A549 treated with DMSO at 1 μM for 4 hours (cell line): Measurements from ENCODE around the gene GFOD2. TPM values are rescaled to one million over a fixed set of nuclear protein-coding genes. Genes with fewer than 3 reads are reported as not detected.

ENCODE experiments used
- total RNA-seq: library from RNA; stranded (reverse); fragments of 200-300 nt; extraction: Qiagen RNA extraction; gene quantifications from 5 replicates; pipeline ENCODE4 v1.2.3, GENCODE V29; 2022; ENCODE audit warnings: low read depth

Gene GFOD2
- total RNA-seq: 16.1 to 17.8 TPM (median 17.5 TPM) in 5 replicates

GRCh38 chr16:67719048-67719777 is at the start of gene GFOD2:
Gene GFOD2 (minus strand): TSS chr16:67719316. CDS start chr16:67685715, 33,601 bp downstream.

GRCh38 chr16:67666559-67667452 is 52.3 kb downstream of the GFOD2 start, which contains the start of the genes C16orf86 and ENKD1:
Gene C16orf86 (plus strand): TSS chr16:67666814. CDS start chr16:67666971, 157 bp downstream.
Gene ENKD1 (minus strand): TSS chr16:67666750. CDS start chr16:67666442, 308 bp downstream.

DNA sequence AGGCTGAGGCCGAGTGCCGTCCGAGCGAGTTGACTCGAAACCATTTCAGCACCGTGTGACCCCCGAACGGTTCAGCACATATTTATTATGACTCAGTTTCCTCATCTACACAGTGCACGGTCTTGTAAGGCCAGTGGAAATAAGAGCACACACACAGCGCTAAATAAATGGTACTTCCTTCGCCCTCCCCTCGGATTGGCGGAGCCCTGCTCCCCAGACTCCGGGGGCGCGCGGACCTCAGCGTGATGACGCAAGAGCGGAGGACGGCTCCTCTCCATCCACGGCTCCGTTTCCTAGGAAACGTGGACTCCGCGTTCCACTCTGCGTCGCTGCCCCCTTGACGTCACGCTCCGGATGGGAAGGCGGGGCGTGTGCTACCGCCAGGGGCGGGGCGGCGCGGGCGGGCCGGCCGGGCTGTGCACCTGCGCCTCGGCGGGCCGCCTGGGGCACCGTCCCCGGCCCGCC is 58.5 kb downstream of the GFOD2 start, which contains the start of gene PARD6A:
Gene PARD6A (plus strand): TSS at position 397 of the 465 bp plus-strand sequence. CDS start 79 bp downstream, outside the sequence.

GRCh38 chr16:67659675-67660563 is 59.2 kb downstream of the GFOD2 start, which contains the start of gene ACD:
Gene ACD (minus strand): TSS chr16:67660260. CDS start chr16:67660220, 40 bp downstream.

Other genes starting within 250 kb of the GFOD2 start
- gene ATP6V0D1, start 238.2 kb downstream of the GFOD2 start, total RNA-seq: 104 to 119 TPM (median 107 TPM) in 5 replicates
- not detected in 5 replicates for gene AGRP, start 235.8 kb downstream of the GFOD2 start, total RNA-seq
- gene RIPOR1, start 190.5 kb downstream of the GFOD2 start, total RNA-seq: 38.6 to 43.8 TPM (median 41.5 TPM) in 5 replicates
- 35.5 to 40.4 TPM (median 38.4 TPM) in 5 replicates for gene CTCF, start 156.8 kb downstream of the GFOD2 start, total RNA-seq
- 0.49 to 1.8 TPM (median 1.2 TPM) in 5 replicates for gene CARMIL2, start 74.2 kb downstream of the GFOD2 start, total RNA-seq
- 24.1 to 37.2 TPM (median 32.7 TPM) in 5 replicates for gene ACD, start 59.1 kb downstream of the GFOD2 start, total RNA-seq
- gene PARD6A, start 58.4 kb downstream of the GFOD2 start, total RNA-seq: 1.2 to 2.1 TPM (median 1.8 TPM) in 5 replicates
- 8.0 to 11.8 TPM (median 10.9 TPM) in 5 replicates for gene ENKD1, start 52.6 kb downstream of the GFOD2 start, total RNA-seq
- gene C16orf86, start 52.5 kb downstream of the GFOD2 start, total RNA-seq: 0.06 to 0.17 TPM in 2 of 5 replicates, not detected in the others
- gene RANBP10, start 87.2 kb upstream of the GFOD2 start, total RNA-seq: 8.5 to 11.0 TPM (median 9.6 TPM) in 5 replicates
- 0.32 to 0.56 TPM (median 0.47 TPM) in 5 replicates for gene TSNAXIP1, start 87.6 kb upstream of the GFOD2 start, total RNA-seq
- gene THAP11, start 123.0 kb upstream of the GFOD2 start, total RNA-seq: 25.6 to 42.9 TPM (median 41.3 TPM) in 5 replicates
- 229 to 266 TPM (median 237 TPM) in 5 replicates for gene NUTF2, start 127.6 kb upstream of the GFOD2 start, total RNA-seq
- gene CENPT, start 128.4 kb upstream of the GFOD2 start, total RNA-seq: 27.0 to 30.7 TPM (median 29.1 TPM) in 5 replicates
- 45.9 to 72.1 TPM (median 66.4 TPM) in 5 replicates for gene EDC4, start 153.7 kb upstream of the GFOD2 start, total RNA-seq
- 0.22 to 0.29 TPM in 2 of 5 replicates, not detected in the others for gene NRN1L, start 165.6 kb upstream of the GFOD2 start, total RNA-seq
- 12.7 to 20.2 TPM (median 14.9 TPM) in 5 replicates for gene PSKH1, start 173.9 kb upstream of the GFOD2 start, total RNA-seq
- gene CTRL, start 212.5 kb upstream of the GFOD2 start, total RNA-seq: 1.5 to 2.2 TPM (median 2.0 TPM) in 5 replicates
- 45.3 to 56.5 TPM (median 47.3 TPM) in 5 replicates for gene PSMB10, start 217.5 kb upstream of the GFOD2 start, total RNA-seq
- 6.7 to 11.9 TPM (median 10.9 TPM) in 5 replicates for gene LCAT, start 224.8 kb upstream of the GFOD2 start, total RNA-seq
- gene SLC12A4, start 249.3 kb upstream of the GFOD2 start, total RNA-seq: 25.2 to 32.7 TPM (median 29.1 TPM) in 5 replicates